Panc1 (cell line): ENCODE results near the gene MORC3. TPM values are rescaled to one million over a fixed set of nuclear protein-coding genes. Genes with fewer than 3 reads are reported as not detected.
A peak's percentile ranks its signal among the peaks of the same experiment; 100 is the strongest.
"Not testable (repeated sequence)": the region's sequence is repeated elsewhere in the genome, so short reads cannot be mapped to it uniquely, and the experiment has no call there.

Source experiments
- ATAC-seq: fragments of 200-7000 bp; cut with Tn5 transposase; 2 replicates; pipeline ENCODE4 v1.9.1; 2020; ENCODE audit warnings: mild to moderate bottlenecking, moderate library complexity
- BruUV-seq: library from RNA; stranded (reverse); fragments of 400-500 nt; replicated peaks from 2 replicates; lab custom pipeline; 2021; lab: Mats Ljungman, UMichigan
- CTCF ChIA-PET: fragments of 300-600 bp; sonication (Branson Sonifier 250); formaldehyde crosslinking; loops from one replicate; lab custom pipeline; 2022; ENCODE audit warnings: antibody characterized with exemption; lab: Charles Lee
- POLR2A ChIA-PET: fragments of 300-600 bp; sonication (Branson Sonifier 250); formaldehyde crosslinking; loops from one replicate; lab custom pipeline; 2022; ENCODE audit warnings: antibody characterized with exemption; lab: Charles Lee
- DNase-seq: peaks from one replicate; pipeline ENCODE4 v3.0.0-alpha.2; 2010; ENCODE audit warnings: low read depth, low spot score
- H3K27ac ChIP-seq: 2 replicates; pipeline ENCODE4 v1.5.1; 2011; ENCODE audit warnings: mild to moderate bottlenecking, low read length, inconsistent platforms
- H3K27me3 ChIP-seq: fragments of 200-500 bp; sonication (Bioruptor generic); 2 replicates; pipeline ENCODE4 v1.6.0; 2014; ENCODE audit warnings: low read length, inconsistent platforms; ENCODE audit not compliant: control insufficient read depth, insufficient read depth
- H3K36me3 ChIP-seq: fragments of 200-500 bp; sonication (Bioruptor generic); 2 replicates; pipeline ENCODE4 v1.5.1; 2014; ENCODE audit warnings: inconsistent platforms, mild to moderate bottlenecking, low read length, moderate library complexity; ENCODE audit not compliant: control insufficient read depth, insufficient read depth
- H3K4me1 ChIP-seq: 2 replicates; pipeline ENCODE4 v1.5.1; 2011; ENCODE audit warnings: inconsistent platforms, mild to moderate bottlenecking, low read length, moderate library complexity; ENCODE audit not compliant: control insufficient read depth, insufficient read depth
- H3K4me3 ChIP-seq, 2 experiments: 2 replicates each; pipeline ENCODE4 v1.5.1; 2011 to 2012; ENCODE audit warnings: low read depth in 2 of 2, low read length in 2 of 2, mild to moderate bottlenecking in 2 of 2, inconsistent platforms in 1 of 2, moderate library complexity in 1 of 2
- H3K9me3 ChIP-seq: fragments of 200-500 bp; sonication (Bioruptor generic); 2 replicates; pipeline ENCODE4 v1.5.1; 2014; ENCODE audit warnings: low read depth, mild to moderate bottlenecking, inconsistent platforms, low read length, moderate library complexity; ENCODE audit not compliant: control insufficient read depth, insufficient read depth
- POLR2AphosphoS5 ChIP-seq: IDR thresholded peaks from 2 replicates; pipeline ENCODE4 v1.6.1; 2012; ENCODE audit warnings: mild to moderate bottlenecking, low read depth, low read length, moderate library complexity
- REST ChIP-seq, 2 experiments: IDR thresholded peaks; 2 replicates each; pipeline ENCODE4 v1.6.1; 2011 to 2012; ENCODE audit warnings: low read depth in 2 of 2, control low read depth in 1 of 2, low read length in 1 of 2, mild to moderate bottlenecking in 1 of 2, moderate library complexity in 1 of 2; ENCODE audit not compliant: insufficient read depth in 1 of 2
- SIN3A ChIP-seq: IDR thresholded peaks from 2 replicates; pipeline ENCODE4 v1.6.1; 2012; ENCODE audit warnings: low read depth, mild to moderate bottlenecking, low read length, moderate library complexity, borderline replicate concordance; ENCODE audit not compliant: insufficient read depth
- TCF7L2 ChIP-seq: IDR thresholded peaks from 2 replicates; pipeline ENCODE4 v1.6.1; 2011; ENCODE audit warnings: mild to moderate bottlenecking, low read depth, low read length, inconsistent platforms
- in situ Hi-C: cut with HindIII; loops from 2 replicates; pipeline ENCODE4 v1.10.0; 2016; ENCODE audit warnings: low sequenced_read_pairs, low pct_unique_long_range_greater_than_20kb
- intact Hi-C: fragments of 100-400 bp; cut with micrococcal nuclease; formaldehyde crosslinking; loops from one replicate; pipeline ENCODE4 v1.10.0; 2022; ENCODE audit not compliant: unreplicated experiment
- total RNA-seq: library from RNA; stranded (reverse); gene quantifications from one replicate; pipeline ENCODE4 v1.2.1, GENCODE V29; 2021; ENCODE audit not compliant: unreplicated experiment

MORC3 gene
- total RNA-seq, 1 experiment from 2014 or later: 16.8 TPM

- CTCF ChIA-PET: no interaction called here
- no TSS peak for BruUV-seq
- no peak overlapping the region for H3K27ac ChIP-seq
- intact Hi-C loops (no loop called here), in situ Hi-C loops (no loop called here)
- POLR2A ChIA-PET: no interaction called here
- ATAC-seq: no peak
- no peaks in the 10 kb centered on the region for H3K9me3 ChIP-seq
- no peaks in the 10 kb centered on the region for H3K27me3 ChIP-seq
- TF ChIP-seq SIN3A: no peak
- no peak for TF ChIP-seq REST (IDR thresholded peaks at IDR 0.05; ENCODE audit: insufficient read depth in 1 of 2, low read depth in 2 of 2, low read length in 1 of 2)
- TF ChIP-seq POLR2AphosphoS5: no peak
- TF ChIP-seq TCF7L2: no peak
- no peak for DNase-seq
- H3K36me3 ChIP-seq: peaks cover 4% of the 10 kb centered on the region; the same call in 1 of the 2 replicates
- no peaks in the 10 kb centered on the region for H3K4me1 ChIP-seq
- no peak overlapping the region for H3K4me3 ChIP-seq
These were observed 3.0 kb upstream of the MORC3 start for GRCh38 chr21:36316872-36317484.

GRCh38 chr21:36319406-36319766 lies 611 bp upstream of the MORC3 start:
- intact Hi-C loops, in situ Hi-C loops, H3K9me3 ChIP-seq, ATAC-seq, CTCF ChIA-PET, H3K4me1 ChIP-seq, DNase-seq, H3K27me3 ChIP-seq, H3K36me3 ChIP-seq: not testable (repeated sequence)
- peak overlapping the region; percentile 60 to 76 for H3K4me3 ChIP-seq
- POLR2A ChIA-PET: interaction anchor here (0.6 to 0.7 kb wide), 9 partner anchors 9 to 164 kb away, joined by 3 to 21 read pairs (median 5); no protein-coding TSS in a partner anchor
- TSS peak; percentile 98 for BruUV-seq
- H3K27ac ChIP-seq: peak overlapping the region; percentile 73

- H3K4me3 ChIP-seq: peak overlapping the region; percentile 76 to 88
- peak overlapping the region; percentile 84 for H3K27ac ChIP-seq
- DNase-seq (no peak), ATAC-seq (peak; percentile 84)
- H3K36me3 ChIP-seq: peaks cover 4% of the 10 kb centered on the region; the same call in 1 of the 2 replicates
- H3K4me1 ChIP-seq: peaks cover 7% of the 10 kb centered on the region; the same call in 1 of the 2 replicates
- TF ChIP-seq REST (IDR thresholded peaks at IDR 0.05; ENCODE audit: insufficient read depth in 1 of 2, low read depth in 2 of 2, low read length in 1 of 2): no peak
- TF ChIP-seq SIN3A: 0 out of 2 replicates have a peak, but pooled peaks have one; percentile 45
- no TSS peak for BruUV-seq
- ChIA-PET POLR2A (interaction anchor here (0.6 to 0.7 kb wide), 3 partner anchors 13 to 378 kb away, joined by 3 to 6 read pairs (median 5); no protein-coding TSS in a partner anchor), CTCF (no interaction called here)
- intact Hi-C loops (no loop called here), in situ Hi-C loops (no loop called here)
- H3K27me3 ChIP-seq: no peaks in the 10 kb centered on the region
- H3K9me3 ChIP-seq: no peaks in the 10 kb centered on the region
These were observed 676 bp downstream of the MORC3 start for GRCh38 chr21:36320421-36321324.
